GM18858 (cell line): ENCODE measurements around the gene DPM2.

Experiments
- ATAC-seq: cut with Tn5 transposase; IDR thresholded peaks from one replicate; pipeline ENCODE4 v1.9.1; 2021; ENCODE audit not compliant: unreplicated experiment

The DPM2 gene

DNA sequence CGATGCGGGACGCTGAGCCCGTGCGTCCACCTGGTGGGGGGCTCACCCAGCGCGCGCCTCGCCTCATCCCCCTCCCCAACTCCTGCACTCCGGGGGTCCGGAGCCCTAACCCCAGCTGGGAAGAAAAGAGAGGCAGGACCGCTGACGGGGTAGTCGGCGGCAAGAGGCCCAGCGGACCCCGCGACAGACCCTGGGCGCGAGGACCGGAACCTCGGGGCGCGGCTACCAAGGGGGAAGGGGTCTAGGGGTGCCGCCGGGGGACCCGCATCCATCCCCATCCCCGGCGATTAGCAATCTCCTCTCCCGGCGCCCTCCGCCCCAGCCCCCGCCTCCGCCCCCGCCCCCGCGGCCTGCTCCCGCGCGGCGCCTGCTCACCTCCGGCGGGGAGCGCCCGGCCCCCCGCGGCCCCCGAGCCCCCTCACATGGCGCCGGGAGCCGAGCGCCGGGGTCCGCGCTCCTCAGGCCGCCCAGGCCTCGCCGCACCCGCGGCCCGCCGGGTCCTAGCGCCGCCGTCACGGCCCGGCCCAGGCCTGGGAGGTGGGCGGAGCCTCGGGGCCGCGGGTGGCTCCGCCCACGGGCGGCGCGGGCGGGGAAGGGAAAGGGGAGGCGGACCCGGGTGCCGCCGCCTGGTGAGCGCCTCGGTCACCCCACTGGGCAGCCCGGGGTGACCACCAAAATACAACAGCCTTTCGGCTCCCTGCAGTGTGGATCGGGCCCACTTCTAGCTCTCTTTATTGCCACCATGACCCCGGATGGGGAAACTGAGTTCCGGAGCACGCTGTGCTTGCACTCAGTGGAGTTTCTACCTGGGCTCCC is 38.3 kb downstream of the DPM2 start, which contains the start of gene ST6GALNAC6:
TSS of gene ST6GALNAC6 (minus strand) at position 476 of the 816 bp plus-strand sequence. CDS start 1,622 bp downstream, outside the sequence.
- ATAC-seq, result no peak

GRCh38 chr9:127898433-127899127 is 39.1 kb downstream of the DPM2 start:
- no peak for ATAC-seq

- ATAC-seq, result no peak
These were observed 40.4 kb downstream of the DPM2 start for GRCh38 chr9:127897193-127897692.

DNA sequence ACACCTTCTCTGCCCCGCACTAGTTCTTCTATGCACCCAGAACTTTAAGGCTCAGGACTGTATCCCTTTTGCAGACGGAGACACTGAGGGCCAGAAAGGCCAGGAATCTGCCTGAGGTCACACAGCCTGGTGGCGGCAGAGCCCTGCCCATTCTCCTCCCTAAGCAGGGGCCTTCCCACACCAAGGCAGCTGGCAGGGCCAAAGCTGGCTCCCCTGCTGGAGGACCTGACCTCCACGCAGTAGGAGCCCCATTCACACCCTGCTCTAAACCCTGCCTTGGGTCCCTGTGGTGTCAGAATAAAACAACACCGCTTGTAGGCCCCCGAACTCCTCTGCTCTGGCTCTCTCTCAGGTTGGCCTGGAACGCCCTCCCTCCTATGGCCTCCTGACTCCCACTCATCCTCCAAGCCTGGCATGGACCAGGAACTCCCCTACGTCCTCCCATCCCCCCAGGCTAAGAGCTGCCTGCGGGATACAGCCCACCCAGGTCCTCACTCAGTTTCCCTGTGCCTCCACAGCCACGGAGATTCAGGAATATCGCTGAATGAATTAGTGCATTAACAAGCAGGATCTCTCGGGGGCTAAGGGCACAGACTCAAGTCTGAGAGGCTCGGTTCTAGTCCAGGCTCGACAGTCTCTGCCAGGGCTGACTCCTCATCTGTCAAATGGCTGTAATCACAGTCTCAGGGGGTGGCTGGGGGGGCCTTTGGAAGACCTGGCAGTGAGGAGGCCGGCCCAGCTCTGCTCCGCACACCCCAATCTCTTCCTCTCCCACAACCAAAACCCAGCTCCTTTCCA is 41.1 kb downstream of the DPM2 start:
- ATAC-seq, result no peak

DNA sequence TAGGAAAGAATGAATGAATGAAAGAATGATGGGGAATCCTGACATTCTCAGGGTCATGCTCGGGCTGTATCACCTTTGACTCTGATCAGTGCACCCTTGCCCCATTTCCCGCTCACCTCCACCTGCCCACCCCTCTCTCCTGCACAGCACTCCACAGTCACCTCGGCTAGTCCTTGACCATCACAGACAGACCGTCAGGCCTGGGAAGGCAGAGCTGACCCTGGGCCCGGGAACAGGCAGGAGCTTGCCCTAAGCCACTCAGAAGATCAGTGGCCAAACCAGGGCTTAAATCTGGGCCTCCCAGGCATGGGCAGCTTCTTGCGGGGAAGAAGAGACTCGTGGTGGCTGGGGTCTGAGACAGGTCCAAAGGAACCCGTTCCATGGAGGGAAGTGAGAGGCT is 41.8 kb downstream of the DPM2 start:
- ATAC-seq, result no peak

DNA sequence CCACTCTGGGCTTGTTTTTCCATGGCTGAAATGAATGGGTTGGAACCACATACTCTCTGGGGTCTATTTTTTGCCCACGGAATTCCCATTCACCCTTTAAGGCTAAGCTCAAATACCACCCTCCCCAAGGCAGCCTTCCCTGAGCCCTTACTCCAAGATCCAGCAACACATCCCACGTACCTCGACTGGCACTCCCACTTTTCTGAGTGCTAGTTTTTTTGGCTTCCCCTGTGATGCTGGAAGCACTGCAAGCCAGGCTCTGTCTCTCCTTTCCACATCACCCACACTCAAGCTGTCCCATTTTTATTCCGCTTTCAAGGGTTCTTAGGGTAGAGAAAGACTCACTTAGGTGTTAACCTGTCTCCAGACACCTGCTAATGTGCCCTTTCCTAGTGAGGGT is 44.3 kb downstream of the DPM2 start:
- ATAC-seq, result no peak

DNA sequence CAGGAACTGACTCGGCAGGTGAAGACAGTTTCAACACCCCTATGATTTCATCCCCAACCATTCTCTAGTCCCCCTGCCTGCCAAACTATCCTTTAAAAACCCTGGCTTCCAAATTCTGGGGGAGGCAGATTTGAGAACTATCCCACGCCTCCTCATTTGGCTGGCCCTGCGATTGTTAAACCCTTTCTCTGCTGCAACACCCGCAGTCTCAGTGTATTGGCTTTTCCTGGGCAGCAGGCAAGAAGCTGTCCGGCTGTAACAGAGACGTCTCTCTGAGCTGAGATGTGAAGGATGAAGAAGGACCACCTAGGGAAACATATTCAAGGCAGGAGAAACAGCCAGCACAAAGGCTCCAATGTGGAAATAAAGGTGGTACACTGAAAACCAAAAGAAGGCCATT is 44.8 kb downstream of the DPM2 start:
- ATAC-seq, result no peak

DNA sequence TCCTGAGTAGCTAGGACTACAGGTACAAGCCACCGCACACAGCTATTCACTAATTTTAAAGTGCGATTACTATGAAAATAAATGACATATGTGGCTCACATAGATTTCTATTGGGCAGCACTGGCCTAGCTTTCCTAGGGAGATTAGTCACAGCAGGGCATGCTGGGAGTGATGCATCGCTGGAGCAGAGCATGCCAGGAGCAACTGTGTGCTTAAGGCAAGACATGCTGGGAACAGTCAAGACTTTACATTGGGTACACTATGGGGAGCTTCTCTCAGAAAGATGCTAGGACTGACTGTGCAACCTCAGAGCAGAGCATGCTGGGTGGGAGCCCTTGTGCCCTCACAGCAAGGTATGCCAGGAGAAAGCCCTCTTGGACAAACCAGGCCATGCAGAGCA is 47.6 kb downstream of the DPM2 start:
- ATAC-seq, result no peak

GRCh38 chr9:127887792-127888191 is 49.9 kb downstream of the DPM2 start:
- no peak for ATAC-seq

- ATAC-seq, result no peak
These were observed 51.2 kb downstream of the DPM2 start for GRCh38 chr9:127886401-127886972.

DNA sequence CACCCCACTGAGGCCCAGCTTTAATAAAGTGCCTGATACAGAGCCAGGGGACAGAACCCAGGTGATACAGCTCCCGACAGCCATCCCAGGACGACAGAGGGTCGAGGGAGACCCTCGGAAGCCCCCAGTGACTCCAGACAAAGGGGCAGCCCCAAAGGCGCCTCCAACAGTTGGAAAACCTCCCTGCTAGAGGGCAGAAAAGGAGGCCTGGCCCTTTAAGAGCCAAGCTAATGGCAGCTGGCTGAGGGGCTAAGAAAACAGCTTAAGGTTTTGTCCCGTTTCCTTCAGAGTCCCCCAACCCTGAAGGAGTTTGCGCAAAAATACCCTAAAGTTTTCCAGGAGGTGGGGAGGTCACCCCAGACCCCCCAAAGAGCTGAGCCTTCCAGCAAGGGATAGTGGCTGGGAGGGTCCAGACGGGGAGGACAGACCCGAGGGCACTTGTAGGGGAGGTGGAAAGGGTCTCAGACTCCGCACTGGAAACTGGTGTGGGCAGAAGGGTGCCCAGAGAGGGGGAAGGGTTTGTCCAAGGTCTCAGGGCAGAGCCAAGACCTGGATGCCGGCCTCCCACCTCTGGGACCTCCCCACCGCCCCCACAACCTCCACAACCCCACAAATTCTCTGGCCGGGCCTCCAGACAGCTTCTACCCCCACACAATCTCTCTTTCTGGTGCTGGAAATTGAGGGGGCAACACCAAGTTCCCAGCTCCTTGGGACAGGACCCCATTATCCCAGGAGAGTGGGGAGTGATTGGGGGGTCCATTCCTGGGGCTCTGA is 52.0 kb downstream of the DPM2 start:
- ATAC-seq, result no peak
